Fibroblast of lung (primary cell): Measurements from ENCODE around the gene YAF2.

Experiments
- CTCF ChIP-seq, 2 donors: IDR thresholded peaks in 1 of 2; conservative IDR thresholded peaks in 1 of 2; 1 replicate in 1 of 2; 2 replicates in 1 of 2; pipeline ENCODE4 v1.5.1; 2011 to 2012; ENCODE audit warnings: low read length in 2 of 2, control low read depth in 1 of 2, inconsistent platforms in 1 of 2, low read depth in 1 of 2, mild to moderate bottlenecking in 1 of 2
- EZH2 ChIP-seq: IDR thresholded peaks from 2 replicates; pipeline ENCODE4 v1.5.1; 2012; ENCODE audit warnings: low read length, control low read depth, mild to moderate bottlenecking; ENCODE audit errors: missing control alignments

GRCh38 chr12:42261708-42262107 lies 23.7 kb upstream of the YAF2 start:
- no peak for TF ChIP-seq EZH2
- TF ChIP-seq CTCF (conservative IDR thresholded peaks at IDR 0.05 in 1 of 2, IDR thresholded peaks at IDR 0.05 in 1 of 2; ENCODE audit: low read depth in 1 of 2, low read length in 2 of 2), result no peak
